K562 (cell line): ENCODE results near the gene PRKAG2. TPM values are rescaled to one million over a fixed set of nuclear protein-coding genes. Genes with fewer than 3 reads are reported as not detected.

Experiments
- ATAC-seq: fragments of 200-7000 bp; cut with Tn5 transposase; 3 replicates; pipeline ENCODE4 v1.9.1; 2020; ENCODE audit warnings: moderate library complexity
- BruUV-seq: library from RNA; stranded (reverse); fragments of 400-500 nt; replicated peaks from 2 replicates; lab custom pipeline; 2021; lab: Mats Ljungman, UMichigan
- CTCF ChIA-PET: fragments of 300-600 bp; formaldehyde crosslinking; extraction: SDS; loops from one replicate; lab custom pipeline; 2021; ENCODE audit warnings: low intra/inter-chr PET ratio; lab: Yijun Ruan, JAX
- POLR2A ChIA-PET: fragments of 300-600, 350-650 bp; sonication (Branson Sonifier 250); formaldehyde crosslinking; extraction: SDS; loops from one replicate; lab custom pipeline; 2021; ENCODE audit warnings: antibody characterized with exemption, inconsistent platforms; lab: Yijun Ruan, JAX
- DNase-seq, 4 experiments: peaks; one replicate each; pipeline versions ENCODE4 v3.0.0 to v3.0.0-alpha.2; 2011 to 2018; ENCODE audit warnings: low spot score in 3 of 4, mixed read lengths in 3 of 4; ENCODE audit errors: extremely low read depth in 1 of 4
- FAIRE-seq: peaks from 2 replicates; lab custom pipeline; 2011; peaks lifted over from hg19 to GRCh38; lab: Jason Lieb, UNC
- H2AFZ ChIP-seq: 2 replicates; pipeline ENCODE4 v1.6.0; 2011; ENCODE audit warnings: low read depth, low read length, control low read depth, inconsistent platforms
- H3K27ac ChIP-seq: fragments of 200-600 bp; 3 replicates; pipeline ENCODE4 v1.8.0; 2011; ENCODE audit warnings: low read depth, mild to moderate bottlenecking, control low read depth, inconsistent platforms, low read length, moderate library complexity, mixed read lengths; ENCODE audit errors: extremely low read depth
- H3K27me3 ChIP-seq, 2 experiments: fragments of 300-600 bp in 1 of 2; 2 replicates in 1 of 2; 3 replicates in 1 of 2; pipeline versions ENCODE4 v1.6.0 to v1.8.0; 2011; ENCODE audit warnings: inconsistent platforms in 2 of 2, low read length in 2 of 2, mild to moderate bottlenecking in 1 of 2, mixed read lengths in 1 of 2, moderate library complexity in 1 of 2; ENCODE audit not compliant: control insufficient read depth in 2 of 2, insufficient read depth in 2 of 2
- H3K36me3 ChIP-seq: fragments of 300-600 bp; 3 replicates; pipeline ENCODE4 v1.8.0; 2011; ENCODE audit warnings: mild to moderate bottlenecking, low read length, inconsistent platforms; ENCODE audit not compliant: control insufficient read depth, insufficient read depth
- H3K4me1 ChIP-seq, 2 experiments: fragments of 200-600 bp in 1 of 2; replicated peaks in 1 of 2; 2 replicates in 1 of 2; 3 replicates in 1 of 2; pipeline versions ENCODE4 v1.5.1 to v1.8.0; 2011; ENCODE audit warnings: inconsistent platforms in 2 of 2, low read length in 2 of 2, mild to moderate bottlenecking in 1 of 2, mixed read lengths in 1 of 2, moderate library complexity in 1 of 2; ENCODE audit not compliant: control insufficient read depth in 2 of 2, insufficient read depth in 2 of 2
- H3K4me2 ChIP-seq: 2 replicates; pipeline ENCODE4 v1.6.1; 2011; ENCODE audit warnings: low read length, control low read depth, inconsistent platforms, mixed read lengths; ENCODE audit not compliant: insufficient read depth
- H3K4me3 ChIP-seq: fragments of 200-600 bp; sonication (generic), shearing (Covaris generic); 2 replicates; pipeline ENCODE4 v1.5.1; 2016; ENCODE audit warnings: control low read depth, inconsistent platforms
- H3K79me2 ChIP-seq: fragments of 200-600 bp; 3 replicates; pipeline ENCODE4 v1.8.0; 2011; ENCODE audit warnings: low read length, inconsistent platforms; ENCODE audit not compliant: control insufficient read depth, insufficient read depth
- H3K9ac ChIP-seq, 2 experiments: 2 replicates each; pipeline versions ENCODE4 v1.6.0 to v1.6.1; 2011; ENCODE audit warnings: low read depth in 2 of 2, low read length in 2 of 2, control low read depth in 1 of 2, inconsistent platforms in 1 of 2, mild to moderate bottlenecking in 1 of 2, mixed read lengths in 1 of 2; ENCODE audit not compliant: insufficient read depth in 1 of 2
- H3K9me1 ChIP-seq: one replicate; pipeline ENCODE4 v1.6.0; 2011; ENCODE audit warnings: inconsistent platforms, mild to moderate bottlenecking, low read length, moderate library complexity; ENCODE audit not compliant: control insufficient read depth, insufficient read depth
- H3K9me3 ChIP-seq: replicated peaks from 2 replicates; pipeline ENCODE4 v1.5.1; 2011; ENCODE audit warnings: low read depth, low read length, inconsistent platforms; ENCODE audit not compliant: control insufficient read depth, insufficient read depth
- H4K20me1 ChIP-seq: replicated peaks from 2 replicates; pipeline ENCODE4 v1.6.1; 2011; ENCODE audit warnings: low read length, inconsistent platforms, mixed read lengths; ENCODE audit not compliant: control insufficient read depth, insufficient read depth
- AFF4 ChIP-seq: sonication (generic); formaldehyde crosslinking; IDR thresholded peaks from 2 replicates; pipeline ENCODE4 v1.8.0; 2023; ENCODE audit warnings: mild to moderate bottlenecking, missing genetic modification reagents
- CBX3 ChIP-seq, 2 experiments: IDR thresholded peaks; 1 replicate in 1 of 2; 2 replicates in 1 of 2; pipeline ENCODE4 v1.6.1; 2012; ENCODE audit warnings: inconsistent platforms in 2 of 2, low read length in 2 of 2, borderline replicate concordance in 1 of 2, control low read depth in 1 of 2
- CHD1 ChIP-seq: fragments of 200-600 bp; sonication (generic); IDR thresholded peaks from one replicate; pipeline ENCODE4 v1.6.1; 2012; ENCODE audit warnings: mild to moderate bottlenecking, moderate library complexity, low read length, inconsistent platforms
- CREB1 ChIP-seq, 2 experiments: sonication (generic) in 1 of 2; formaldehyde crosslinking in 1 of 2; IDR thresholded peaks; 2 replicates each; pipeline versions ENCODE4 v1.6.1 to v1.8.0; 2012 to 2022; ENCODE audit warnings: inconsistent platforms in 1 of 2, mild to moderate bottlenecking in 1 of 2, missing genetic modification reagents in 1 of 2, moderate library complexity in 1 of 2
- HNRNPK ChIP-seq: fragments of 200-400 bp; formaldehyde crosslinking; IDR thresholded peaks from one replicate; pipeline ENCODE4 v1.6.1; 2018; ENCODE audit warnings: mild to moderate bottlenecking, low read depth, low read length; ENCODE audit not compliant: poor library complexity, severe bottlenecking
- KDM1A ChIP-seq, 2 experiments: fragments of 450-650 bp; IDR thresholded peaks; 2 replicates each; pipeline ENCODE4 v1.6.1; 2016; ENCODE audit warnings: mild to moderate bottlenecking in 2 of 2
- MXD1 ChIP-seq: fragments of 250-450 bp; sonication (Bioruptor Pico); IDR thresholded peaks from 2 replicates; pipeline ENCODE4 v1.8.0; 2021; ENCODE audit warnings: borderline replicate concordance, mild to moderate bottlenecking, moderate library complexity; ENCODE audit not compliant: poor library complexity, severe bottlenecking
- MXI1 ChIP-seq: IDR thresholded peaks from 2 replicates; pipeline ENCODE4 v1.6.1; 2011; ENCODE audit warnings: low read depth, mild to moderate bottlenecking, improper control_type of control experiment, low read length
- NCOA1 ChIP-seq: fragments of 450-650 bp; IDR thresholded peaks from 2 replicates; pipeline ENCODE4 v1.6.1; 2016; ENCODE audit warnings: low read depth
- NR1H2 ChIP-seq: sonication (generic); formaldehyde crosslinking; IDR thresholded peaks from 2 replicates; pipeline ENCODE4 v1.4.0; 2020; ENCODE audit warnings: mild to moderate bottlenecking, missing genetic modification reagents
- PML ChIP-seq: IDR thresholded peaks from 2 replicates; pipeline ENCODE4 v1.6.1; 2012; ENCODE audit warnings: low read length, inconsistent platforms
- RFX1 ChIP-seq: fragments of 450-650 bp; IDR thresholded peaks from 2 replicates; pipeline ENCODE4 v1.6.1; 2016; ENCODE audit warnings: mild to moderate bottlenecking, moderate library complexity
- SAP30 ChIP-seq: fragments of 200-600 bp; sonication (generic); IDR thresholded peaks from 2 replicates; pipeline ENCODE4 v1.6.1; 2012; ENCODE audit warnings: borderline replicate concordance, low read depth, mild to moderate bottlenecking, moderate library complexity, low read length, control low read depth, inconsistent platforms; ENCODE audit not compliant: insufficient read depth, poor library complexity, severe bottlenecking
- SMAD4 ChIP-seq: fragments of 250-450 bp; sonication (Bioruptor Pico); conservative IDR thresholded peaks from 2 replicates; pipeline ENCODE4 v1.8.0; 2021; ENCODE audit warnings: inconsistent platforms, mild to moderate bottlenecking, moderate library complexity
- ZNF444 ChIP-seq: fragments of 250-450 bp; sonication (Bioruptor Pico); IDR thresholded peaks from 2 replicates; pipeline ENCODE4 v1.4.0; 2020; ENCODE audit warnings: mild to moderate bottlenecking, moderate library complexity
- ZNF586 ChIP-seq: fragments of 450-650 bp; formaldehyde crosslinking; conservative IDR thresholded peaks from 2 replicates; pipeline ENCODE4 v1.4.0; 2020; ENCODE audit warnings: mild to moderate bottlenecking, moderate library complexity
- WGBS: fragments of 100-300 bp; shearing (Covaris generic); methylation state at CpG from one replicate; pipeline ENCODE4 v1.1.6; 2016; ENCODE audit warnings: low coverage, mixed read lengths; ENCODE audit not compliant: insufficient coverage; ENCODE audit errors: missing lambda C conversion rate; 5-methylcytosine and 5-hydroxymethylcytosine counted together
- in situ Hi-C: fragments of 300-500 bp; cut with MboI; formaldehyde crosslinking; loops from 4 replicates; pipeline ENCODE4 v1.15.0; 2018; ENCODE audit warnings: inconsistent platforms, mixed read lengths
- intact Hi-C: fragments of 100-400 bp; cut with micrococcal nuclease; formaldehyde crosslinking; loops from 2 replicates; pipeline ENCODE4 v1.14.2; 2022
- polyA plus RNA-seq, 8 experiments: library from polyadenylated mRNA; depleted of rRNA in 4 of 8; stranded (reverse) in 5 of 8; unstranded in 3 of 8; fragments of >200 nt; fragmentation: Nextera tagmentation in 2 of 8; fragmentation: Illumina TruSeq in 1 of 8; extraction: Ambion mirVana in 2 of 8; extraction: Trizol in 1 of 8; gene quantifications; 2 replicates each; pipeline versions ENCODE4 v1.2.1 to v1.2.3, GENCODE V29; 2011 to 2014; ENCODE audit warnings: inconsistent platforms in 1 of 8, missing spikeins in 1 of 8
- total RNA-seq, 7 experiments: library from RNA; depleted of rRNA in 6 of 7; stranded (reverse); fragments of >200 nt in 6 of 7; fragmentation: Illumina TruSeq in 2 of 7; extraction: Trizol in 2 of 7; gene quantifications; 2 replicates each; pipeline versions ENCODE4 v1.2.1 to v1.2.3, GENCODE V29; 2011 to 2021; ENCODE audit warnings: low replicate concordance in 1 of 7

PRKAG2 gene
- total and polyA plus RNA-seq, 9 of the 15 experiments (the other 6 are each of a cell fraction or from before 2014, with no cell fraction given) = 0.99 to 5.6 (median 3.3) TPM

- no peak overlapping the region for H2AFZ ChIP-seq
- no peak overlapping the region for H3K27ac ChIP-seq
- peaks cover 9% of the 10 kb centered on the region for H3K9me3 ChIP-seq
- no peak overlapping the region for H3K4me3 ChIP-seq
- H3K27me3 ChIP-seq = peaks cover 48 to 84% of the 10 kb centered on the region in 2 experiments
- no peaks in the 10 kb centered on the region for H3K79me2 ChIP-seq
- no peak overlapping the region for H3K9ac ChIP-seq
- no peaks in the 10 kb centered on the region for H3K9me1 ChIP-seq
- BruUV-seq = no TSS peak
- WGBS = 3% methylated on average over 15 of the region's 15 CpGs
- H3K36me3 ChIP-seq = no peaks in the 10 kb centered on the region
- H4K20me1 ChIP-seq = no peaks in the 10 kb centered on the region
- in situ Hi-C loops (no loop called here), intact Hi-C loops (loop anchor here (5.0 kb wide), 1 partner anchor 134 kb away; no protein-coding TSS in a partner anchor)
- POLR2A ChIA-PET = interaction anchor here (0.7 to 1.1 kb wide), 2 partner anchors 11 to 194 kb away, joined by 3 to 4 read pairs; no protein-coding TSS in a partner anchor
- DNase-seq (no peak), ATAC-seq (no peak), FAIRE-seq (no peak)
- peaks cover 0 to 4% of the 10 kb centered on the region in 2 experiments; a peak in 2 of 5 replicates for H3K4me1 ChIP-seq
- CTCF ChIA-PET = interaction anchor here (0.7 to 0.9 kb wide), 2 partner anchors 80 to 136 kb away, joined by 3 to 5 read pairs; no protein-coding TSS in a partner anchor
- H3K4me2 ChIP-seq = no peak overlapping the region
- TF ChIP-seq ZNF586 (no peak), CHD1 (no peak), MXI1 (no peak), CREB1 (IDR thresholded peaks at IDR 0.05) (no peak), CREB1 (CRISPR knock-in tag; IDR thresholded peaks at IDR 0.05) (no peak), SMAD4 (CRISPR knock-in tag) (no peak), SAP30 (no peak), NCOA1 (no peak), CBX3 (IDR thresholded peaks at IDR 0.05; ENCODE audit: borderline replicate concordance in 1 of 2, low read length in 2 of 2) (no peak), MXD1 (CRISPR knock-in tag) (no peak), HNRNPK (no peak), RFX1 (no peak), ZNF444 (CRISPR knock-in tag) (no peak), NR1H2 (no peak), PML (no peak), AFF4 (CRISPR knock-in tag) (no peak), KDM1A (IDR thresholded peaks at IDR 0.05) (no peak)
Observed at GRCh38 chr7:151706277-151707104, 170.4 kb downstream of the PRKAG2 start.
